ENCODE results near the gene HOXC11.

Gene HOXC11
- long read RNA-seq, donor 1, partial matches to known transcripts, result 0 of 3 reads
- long read RNA-seq, donor 1, other reads (novel, unspliced or antisense), result 0 of 3 reads
- long read RNA-seq, donor 2, result 0 reads
- long read RNA-seq, donor 3, result 0 reads
- long read RNA-seq, donor 4, partial matches to known transcripts, result 0 of 3 reads
- long read RNA-seq, donor 4, other reads (novel, unspliced or antisense), result 0 of 3 reads
- long read RNA-seq, donor 5, partial matches to known transcripts, result 9 of 11 reads
- long read RNA-seq, donor 5, other reads (novel, unspliced or antisense), result 0 of 11 reads
- long read RNA-seq, donor 6, partial matches to known transcripts, result 0 of 2 reads
- long read RNA-seq, donor 6, other reads (novel, unspliced or antisense), result 0 of 2 reads
- long read RNA-seq, donor 7, partial matches to known transcripts, result 10 of 13 reads
- long read RNA-seq, donor 7, other reads (novel, unspliced or antisense), result 0 of 13 reads
- long read RNA-seq, donor 8, partial matches to known transcripts, result 8 of 10 reads
- long read RNA-seq, donor 8, other reads (novel, unspliced or antisense), result 0 of 10 reads

DNA sequence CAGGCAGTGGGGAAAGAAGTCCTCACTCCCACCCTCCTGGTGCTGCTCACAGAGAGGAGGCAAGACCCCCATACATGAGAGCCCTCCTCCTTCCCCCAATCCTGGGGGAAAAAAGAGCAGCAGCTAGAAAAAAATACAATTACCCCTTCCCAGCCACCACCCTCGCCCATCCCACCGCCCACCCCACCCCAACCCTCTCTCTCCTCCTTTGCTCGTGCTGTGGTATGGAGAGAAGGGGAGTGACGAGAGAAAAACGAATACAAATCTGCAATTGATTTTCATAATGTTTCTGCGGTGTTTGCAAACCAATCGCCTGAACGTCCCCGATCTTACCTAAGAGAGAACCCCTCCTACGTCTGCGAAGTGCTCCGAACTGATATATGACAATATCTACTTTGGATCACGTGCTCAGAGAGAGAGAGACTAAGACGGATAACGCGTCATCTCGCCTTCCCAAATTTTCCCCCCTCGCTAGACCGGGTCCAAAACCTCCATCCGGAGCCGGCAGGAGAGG lies at the start of gene HOXC11:
Gene HOXC11 (plus strand): TSS at position 405 of the 514 bp plus-strand sequence. CDS start 116 bp downstream, outside the sequence.
- no peak for DNase-seq

DNA sequence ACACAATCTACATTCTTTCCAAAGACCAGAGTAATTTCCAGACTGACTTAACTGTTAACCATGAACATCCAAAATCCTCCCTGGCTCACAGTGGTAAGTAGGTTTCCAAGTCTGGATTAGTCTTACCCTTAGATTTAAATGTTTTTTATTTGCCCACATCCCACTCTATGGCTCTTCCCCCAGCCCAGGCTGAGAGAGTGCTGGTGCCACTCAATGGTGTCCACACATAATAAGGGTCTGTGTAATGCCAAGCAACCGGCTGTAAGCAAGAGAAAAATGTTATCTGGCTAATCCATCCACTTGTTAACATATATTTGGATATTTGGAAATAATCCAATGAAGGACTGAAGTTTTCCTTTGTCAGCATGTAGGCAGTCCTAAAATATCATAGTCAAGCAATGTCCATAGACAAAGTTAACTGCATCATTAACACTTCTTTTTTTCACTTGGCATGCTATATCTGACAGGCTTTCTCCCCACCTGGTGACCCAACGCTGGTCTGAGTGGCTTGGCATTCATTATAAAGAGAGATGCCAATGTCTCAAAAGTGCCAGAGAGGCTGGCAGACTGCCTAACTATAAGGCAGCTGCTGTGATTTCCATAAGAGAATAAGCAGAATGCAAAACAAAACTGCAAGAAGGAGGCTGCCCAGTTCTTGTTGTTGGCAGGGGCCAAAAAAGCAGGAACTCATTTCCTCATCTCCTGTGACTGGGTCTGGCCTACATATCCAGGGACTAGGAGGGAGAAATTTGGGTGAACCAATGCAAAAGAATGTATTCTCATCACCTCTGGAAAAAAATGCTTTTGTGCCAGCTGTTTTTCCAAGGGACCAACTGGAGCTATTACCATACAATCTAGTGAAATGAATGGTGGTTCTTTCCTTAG lies 48.2 kb upstream of the HOXC11 start:
- DNase-seq, result no peak

DNA sequence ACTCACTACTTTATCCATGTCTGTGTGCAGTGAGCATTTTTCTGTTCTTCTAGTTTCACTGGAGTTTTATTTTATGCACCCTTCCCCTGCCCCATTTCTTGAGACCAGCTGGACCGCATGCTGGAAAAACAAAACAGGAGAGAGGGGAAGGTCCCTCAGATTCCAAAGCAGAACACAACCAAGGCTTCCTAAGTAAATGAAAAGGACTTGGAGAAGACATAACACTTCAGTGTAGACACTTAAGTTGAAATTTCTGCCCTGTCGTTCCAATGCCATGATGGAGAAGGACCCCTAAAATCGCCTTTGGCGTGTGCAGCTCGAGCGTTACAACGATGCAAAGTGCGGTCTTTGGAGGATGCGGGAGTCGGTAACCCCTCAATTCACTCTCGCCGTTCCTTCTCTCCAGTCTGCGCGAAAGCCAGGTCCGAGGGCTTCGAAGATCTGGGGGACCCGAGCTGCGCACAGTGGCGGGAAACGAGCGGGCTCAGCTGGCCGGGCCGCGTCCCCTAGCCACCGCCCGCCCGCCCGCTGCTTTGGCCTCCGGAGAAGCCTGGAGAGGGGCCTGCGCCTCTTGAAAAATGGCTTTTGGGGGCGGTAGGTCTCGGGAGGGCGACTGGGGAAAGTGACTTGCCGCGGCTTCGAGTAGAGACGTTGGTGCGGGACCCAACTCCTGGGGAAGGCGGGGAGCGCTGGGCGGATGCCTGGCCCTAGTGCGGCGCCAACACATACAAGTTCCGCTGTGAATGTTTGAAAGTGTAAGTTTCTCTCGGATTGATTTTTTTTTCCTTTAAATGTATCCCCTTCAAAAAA lies 45.5 kb upstream of the HOXC11 start:
- DNase-seq, result peak; percentile 70

DNA sequence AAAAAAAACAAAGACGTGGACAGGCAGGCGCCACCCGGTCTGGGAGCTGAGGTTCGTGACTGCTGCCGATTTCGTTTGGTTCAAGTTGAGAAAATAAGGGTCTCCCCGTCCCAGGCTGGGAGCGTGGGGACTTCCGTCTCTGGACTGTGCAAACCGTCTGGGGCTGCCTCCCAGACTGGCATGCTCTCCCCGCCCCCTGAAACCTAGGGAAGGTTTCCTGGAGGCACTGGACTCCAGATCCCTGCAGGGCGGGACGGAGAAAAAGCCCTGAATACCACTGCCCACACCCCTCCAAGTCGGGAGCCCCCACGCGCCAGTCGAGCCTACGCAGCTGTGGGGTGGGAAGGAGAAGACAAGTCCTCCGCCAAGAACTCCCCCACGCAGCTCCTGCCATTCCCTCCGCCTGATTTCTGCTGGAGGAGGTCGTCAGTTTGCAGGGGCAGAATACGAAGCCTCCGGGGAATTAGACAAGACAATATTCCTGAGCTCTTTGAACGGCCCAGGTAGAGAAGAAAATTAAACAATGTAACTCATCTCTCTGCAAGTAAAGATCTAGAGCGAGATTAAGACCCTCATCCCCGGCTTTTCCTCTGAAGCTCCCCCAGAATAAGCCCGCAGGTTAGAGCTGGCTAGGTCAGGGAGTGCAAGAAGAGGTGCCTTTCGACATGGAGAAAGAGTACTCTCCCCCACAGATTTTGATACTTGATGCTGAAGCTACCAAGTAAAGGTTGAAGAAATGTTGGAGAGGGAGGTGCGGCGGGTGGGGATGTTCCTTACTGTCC lies 44.7 kb upstream of the HOXC11 start:
- peak; percentile 66 for DNase-seq

DNA sequence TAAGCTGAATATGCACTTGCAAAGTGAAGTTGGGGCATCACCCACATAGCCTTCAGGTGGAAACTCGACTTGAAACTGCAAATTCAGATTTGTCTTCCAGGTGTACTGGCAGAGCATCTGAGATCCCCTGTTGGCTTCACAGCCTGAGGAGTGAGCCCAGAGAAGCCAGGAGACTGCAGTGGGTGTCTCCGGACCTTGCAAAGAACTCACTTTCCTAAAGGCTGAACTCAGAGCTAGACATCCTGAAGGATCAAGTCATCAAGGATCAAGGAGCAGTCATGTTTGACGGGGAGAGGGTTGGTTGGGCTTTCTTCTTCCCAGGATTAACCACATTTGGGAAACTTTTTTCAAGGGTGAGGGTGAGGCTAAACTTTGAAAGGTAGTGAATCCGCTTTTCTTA lies 43.4 kb upstream of the HOXC11 start:
- no peak for DNase-seq

DNA sequence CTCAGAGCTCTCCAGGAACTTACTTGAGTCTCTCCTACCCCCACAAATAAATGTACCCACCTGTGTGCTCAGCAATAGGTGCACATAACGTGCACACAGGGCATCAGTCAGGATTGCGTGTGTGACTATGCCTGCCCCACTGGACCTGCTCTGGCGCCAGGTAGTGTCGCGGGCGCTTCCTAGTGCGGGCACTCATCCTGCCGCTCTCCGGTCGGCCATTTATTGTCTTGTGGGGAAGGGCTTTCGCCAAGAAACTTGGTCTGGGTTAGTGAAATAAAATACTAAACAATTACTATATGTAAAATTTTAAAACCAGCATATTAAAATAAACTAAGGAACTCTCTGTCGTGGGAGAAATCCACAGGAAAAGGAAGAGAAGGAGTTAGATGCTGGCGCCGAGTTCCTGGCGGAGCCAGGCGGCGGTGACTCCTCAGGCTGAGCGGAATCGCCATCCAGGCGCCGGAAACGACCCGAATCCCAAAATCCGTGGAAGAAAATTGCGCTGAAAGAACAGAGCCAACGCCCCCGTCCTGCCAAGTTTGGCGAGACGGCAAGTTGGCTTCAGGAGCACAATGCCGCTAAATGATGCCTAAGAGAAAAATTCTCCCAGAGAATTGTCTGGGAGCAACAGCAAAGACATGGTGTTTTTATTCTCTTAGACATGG lies 42.2 kb upstream of the HOXC11 start:
- peak; percentile 67 for DNase-seq

DNA sequence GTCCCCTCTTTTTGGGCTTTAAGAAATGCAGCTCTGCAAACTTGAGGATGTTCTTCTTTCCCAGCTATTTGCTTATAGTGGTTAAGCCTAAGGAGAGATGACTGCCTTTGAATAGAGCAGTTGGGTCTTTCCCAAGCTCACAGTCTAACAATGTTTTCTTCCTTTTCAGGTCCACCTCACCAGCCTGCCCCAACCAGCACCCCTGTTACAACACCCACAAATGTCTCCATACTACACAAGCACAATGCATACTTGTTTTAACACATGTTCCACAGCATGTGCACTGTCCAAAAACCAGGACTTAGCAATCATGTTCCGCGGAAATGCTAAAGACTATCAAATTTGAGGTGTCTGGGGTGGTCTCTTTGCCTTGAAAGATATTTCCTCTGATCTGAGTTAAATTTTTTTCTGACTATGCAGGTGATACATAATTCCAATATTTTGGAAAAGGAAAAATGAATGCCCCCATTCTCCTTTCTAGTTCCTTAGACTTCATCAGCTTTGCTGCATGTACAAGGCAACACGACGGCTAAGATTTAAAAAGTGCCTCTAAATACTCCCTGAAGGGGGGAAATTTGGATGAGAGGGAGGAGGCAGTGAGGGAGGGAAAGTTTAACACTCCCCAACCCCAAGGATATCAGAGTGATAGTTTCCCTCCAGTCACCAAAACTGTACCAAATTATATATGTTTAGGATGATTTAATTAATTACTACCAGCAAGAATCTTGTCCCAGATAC lies 40.9 kb upstream of the HOXC11 start:
- DNase-seq, result no peak

DNA sequence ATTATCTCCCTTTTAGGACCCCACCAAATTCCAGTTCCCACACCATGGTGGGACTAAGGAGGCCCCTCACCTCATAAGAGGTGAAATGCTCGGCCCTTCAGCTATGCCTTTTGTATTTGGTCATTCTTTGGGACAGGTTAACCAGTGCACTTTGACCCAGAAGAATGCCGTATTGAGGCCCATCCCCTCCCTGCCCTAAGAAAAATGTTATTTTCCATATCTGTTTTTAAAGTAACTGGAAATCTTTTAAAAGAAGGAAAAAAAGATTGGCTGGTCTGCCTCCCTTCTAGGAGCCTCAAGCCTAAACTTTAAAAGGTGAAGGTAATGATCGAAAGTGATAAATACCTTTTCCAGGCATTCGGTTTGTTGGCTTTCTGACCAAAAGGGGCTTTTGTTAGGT lies 40.0 kb upstream of the HOXC11 start:
- no peak for DNase-seq

DNA sequence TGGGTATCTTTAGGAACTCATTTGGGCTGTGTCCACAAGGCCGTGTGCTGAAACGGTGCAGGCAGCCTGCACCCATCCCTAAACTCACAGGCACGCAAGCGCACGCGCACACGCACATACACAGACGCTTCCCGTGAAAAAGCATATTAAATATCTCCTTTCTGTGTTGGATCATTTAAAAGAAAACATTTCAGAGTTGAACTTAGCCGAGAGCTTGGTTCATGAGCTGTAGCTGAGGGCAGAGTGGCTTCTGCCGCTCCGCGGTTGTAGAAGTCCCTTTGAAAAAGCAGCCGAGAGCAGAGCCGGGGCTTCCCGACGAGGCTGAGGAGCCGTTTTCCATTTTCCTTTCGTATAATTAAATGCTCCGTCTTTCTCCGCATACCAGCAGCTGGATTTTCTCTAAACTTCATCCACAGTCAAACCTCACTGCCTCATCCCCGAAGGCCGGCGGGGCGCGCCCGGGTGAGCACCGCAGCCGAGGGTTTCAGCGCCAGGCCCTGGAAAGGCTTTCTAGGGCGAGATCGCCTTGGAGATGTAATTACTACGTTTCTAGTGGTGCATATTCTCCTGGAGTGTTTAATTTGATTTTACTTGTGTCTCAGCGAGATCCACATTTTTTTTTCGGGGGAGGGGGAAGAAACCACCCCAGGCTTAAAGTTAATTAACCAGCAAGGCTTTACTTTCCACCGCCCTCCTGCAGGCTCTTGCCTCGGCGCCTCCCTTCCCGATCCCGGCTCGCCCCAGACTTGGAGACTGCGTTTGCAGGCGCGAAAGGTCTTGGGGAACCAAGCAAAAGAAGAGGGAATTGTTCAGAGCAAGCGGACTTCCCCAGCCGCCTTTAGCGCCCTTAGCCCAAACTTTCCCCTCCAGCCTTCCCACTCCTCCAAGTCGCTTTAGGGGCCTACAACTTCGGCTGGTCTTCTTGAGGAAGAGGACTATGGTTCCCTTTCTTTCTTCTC lies 37.3 kb upstream of the HOXC11 start:
- DNase-seq, result peak; percentile 85

DNA sequence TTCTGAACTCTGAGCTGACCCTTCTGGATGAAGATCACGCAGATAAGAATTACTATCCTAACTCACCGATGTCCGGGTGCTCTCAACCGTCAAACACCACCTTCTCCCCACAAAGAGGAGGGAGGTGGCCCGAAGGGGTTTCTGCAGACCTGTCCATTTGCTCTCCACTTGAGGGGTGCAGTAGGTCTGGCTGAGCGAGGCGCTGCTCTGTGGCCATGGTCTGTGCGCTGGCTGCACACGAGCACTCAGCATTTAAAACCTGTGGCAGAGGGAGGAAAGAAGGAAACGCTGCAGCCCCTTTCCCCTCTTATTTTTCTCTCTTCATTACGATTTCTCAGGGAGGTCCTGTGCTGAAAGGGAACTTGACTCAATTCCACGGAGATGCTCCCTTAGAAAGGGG lies 35.8 kb upstream of the HOXC11 start:
- DNase-seq, result peak; percentile 51

DNA sequence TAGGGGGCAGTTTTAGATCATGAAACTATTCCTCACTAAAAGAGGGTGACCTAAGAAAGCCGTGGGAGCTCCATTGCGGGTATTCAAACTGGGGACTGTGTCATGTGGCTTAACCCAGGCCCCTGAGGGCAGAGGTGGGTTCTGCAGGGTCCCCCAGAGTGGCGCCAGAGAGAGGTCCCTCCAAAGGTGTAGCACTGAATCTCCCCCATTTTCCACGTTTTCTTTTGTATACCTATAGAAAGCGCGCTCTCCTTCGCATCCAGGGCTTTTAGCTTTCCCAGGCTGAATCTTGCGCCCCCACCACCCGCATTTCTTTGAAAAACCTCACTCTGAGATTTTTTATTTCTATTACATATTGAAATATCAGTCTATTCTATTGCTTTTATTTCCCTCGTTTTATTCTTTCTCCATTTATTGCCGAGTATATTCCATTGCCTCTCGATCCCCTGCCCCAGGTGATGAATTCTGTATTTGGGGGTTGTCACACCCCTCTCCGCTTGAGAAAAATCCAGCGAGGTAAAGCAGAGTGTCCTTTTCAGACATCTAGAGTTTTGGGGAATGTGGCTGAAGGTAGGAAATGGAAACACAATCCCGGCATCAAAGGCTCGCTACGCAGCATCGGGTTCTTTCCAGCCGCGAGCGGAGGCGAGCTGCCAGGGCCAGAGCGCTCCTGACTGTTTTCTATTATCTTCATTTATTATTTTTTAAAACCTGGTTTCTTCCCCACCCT lies 35.2 kb upstream of the HOXC11 start:
- no peak for DNase-seq

DNA sequence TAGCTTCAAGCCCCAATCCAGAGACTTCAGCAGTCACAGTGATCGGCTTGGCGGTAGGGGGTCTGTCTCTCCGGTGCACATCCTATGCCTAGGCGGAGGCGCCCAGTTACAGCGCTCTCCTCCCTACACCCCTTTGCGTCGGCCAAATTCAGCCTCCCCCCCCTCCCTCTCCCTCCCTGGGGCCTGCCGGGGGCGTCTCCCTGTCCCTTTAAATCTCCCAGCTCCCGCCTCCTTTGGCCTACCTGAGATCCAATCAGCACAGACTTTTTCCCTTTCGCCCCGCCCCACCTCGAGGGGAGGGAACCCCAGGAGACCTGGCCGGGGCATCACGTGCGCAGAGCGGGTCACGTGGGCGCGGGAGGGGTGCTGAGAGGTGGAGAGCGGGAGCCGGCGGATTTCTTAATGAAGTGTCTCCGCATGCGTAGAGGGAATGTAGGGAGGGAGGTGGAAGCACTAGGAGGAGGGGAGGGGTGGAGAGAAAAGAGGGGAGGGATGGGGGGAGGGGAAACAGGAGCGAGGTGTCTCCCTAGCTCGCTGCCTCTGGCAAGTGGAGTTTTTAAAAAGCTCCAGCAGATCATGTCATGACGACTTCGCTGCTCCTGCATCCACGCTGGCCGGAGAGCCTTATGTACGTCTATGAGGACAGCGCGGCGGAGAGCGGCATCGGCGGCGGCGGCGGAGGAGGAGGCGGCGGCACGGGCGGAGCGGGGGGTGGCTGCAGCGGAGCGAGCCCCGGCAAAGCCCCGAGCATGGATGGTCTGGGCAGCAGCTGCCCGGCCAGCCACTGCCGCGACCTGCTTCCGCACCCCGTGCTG lies 34.4 kb upstream of the HOXC11 start, which contains the start of gene HOXC13:
Gene HOXC13 (plus strand): TSS at position 506 of the 815 bp plus-strand sequence. CDS start 76 bp downstream, at position 582.
- DNase-seq, result peak; percentile 75

DNA sequence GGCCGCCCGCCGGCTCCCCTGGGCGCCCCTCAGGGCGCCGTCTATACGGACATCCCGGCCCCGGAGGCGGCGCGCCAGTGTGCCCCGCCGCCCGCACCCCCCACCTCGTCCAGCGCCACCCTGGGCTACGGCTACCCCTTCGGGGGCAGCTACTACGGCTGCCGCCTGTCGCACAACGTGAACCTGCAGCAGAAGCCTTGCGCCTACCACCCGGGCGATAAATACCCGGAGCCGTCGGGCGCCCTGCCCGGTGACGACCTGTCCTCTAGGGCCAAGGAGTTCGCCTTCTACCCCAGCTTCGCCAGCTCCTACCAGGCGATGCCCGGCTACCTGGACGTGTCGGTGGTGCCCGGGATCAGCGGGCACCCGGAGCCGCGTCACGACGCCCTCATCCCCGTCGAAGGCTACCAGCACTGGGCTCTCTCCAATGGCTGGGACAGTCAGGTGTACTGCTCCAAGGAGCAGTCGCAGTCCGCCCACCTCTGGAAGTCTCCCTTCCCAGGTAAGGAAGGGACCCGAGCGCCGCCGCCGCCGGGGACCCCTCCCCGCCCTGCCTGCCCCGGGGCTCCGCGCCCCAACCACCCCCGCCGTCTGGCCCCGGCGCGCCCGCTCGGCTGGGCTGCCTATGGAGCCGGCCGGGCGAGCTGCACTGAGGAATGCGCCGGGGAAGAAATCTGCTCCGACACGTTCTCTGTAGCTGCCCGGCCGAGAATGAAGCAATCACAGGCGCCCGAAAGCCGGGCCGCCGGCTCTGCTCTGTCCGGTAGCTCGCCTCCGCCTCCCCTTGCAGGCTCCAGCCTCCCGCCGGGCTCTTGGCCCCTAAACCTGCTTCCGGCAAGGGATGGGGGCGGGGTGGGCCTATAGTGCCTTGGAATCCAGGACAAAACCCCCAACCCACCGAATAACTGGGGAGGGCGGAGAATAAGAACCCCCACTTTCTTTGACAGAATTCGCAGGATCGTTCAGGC lies 33.5 kb upstream of the HOXC11 start:
- peak; percentile 60 for DNase-seq

DNA sequence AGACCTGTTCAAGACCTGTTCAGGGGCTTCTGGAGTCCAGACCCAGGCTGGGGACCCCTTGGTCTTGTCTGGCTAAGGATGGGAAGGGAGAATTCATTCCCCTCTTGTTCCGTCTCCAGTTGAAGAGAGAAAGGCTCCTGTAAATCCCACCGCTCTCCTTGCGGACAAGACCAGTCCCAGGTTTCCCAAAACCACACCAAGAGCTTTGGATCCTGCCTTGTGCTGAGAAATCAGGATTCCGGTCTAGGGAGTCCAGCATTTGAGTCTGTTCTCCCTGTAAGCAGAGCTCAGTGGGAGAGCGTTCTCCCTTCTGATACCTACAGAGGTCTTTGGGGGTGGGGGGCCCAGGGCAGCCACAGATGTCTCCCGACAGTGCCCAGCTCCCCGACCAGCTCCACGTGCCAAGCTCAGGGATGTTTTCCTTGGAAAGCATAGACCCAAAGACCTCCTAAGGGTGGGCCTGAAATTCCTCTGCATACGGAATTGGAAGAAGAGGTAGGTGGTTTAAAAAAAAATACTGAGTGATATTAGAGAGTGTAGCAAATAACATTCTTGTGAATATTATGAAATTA lies 32.4 kb upstream of the HOXC11 start:
- peak; percentile 44 for DNase-seq

DNA sequence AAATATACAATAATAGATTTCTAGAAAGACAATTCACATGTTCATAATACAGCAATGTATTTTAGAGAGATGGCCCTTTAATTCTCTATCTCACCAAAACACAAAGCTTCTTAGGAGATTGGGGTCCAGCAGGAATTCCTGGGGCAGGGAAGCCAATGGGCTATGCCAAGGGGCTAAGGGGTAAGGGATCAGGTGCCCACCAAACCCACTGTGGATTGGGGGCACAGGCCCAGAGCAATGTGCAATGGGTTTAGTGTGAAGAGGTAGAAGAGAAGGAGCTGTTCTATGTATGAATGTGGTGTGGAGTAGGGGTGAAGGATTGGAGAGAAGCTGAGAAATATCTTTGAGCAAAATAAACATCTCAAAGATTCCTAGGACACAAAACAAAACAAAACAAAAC lies 31.7 kb upstream of the HOXC11 start:
- DNase-seq, result peak; percentile 16
